A673 (cell line): ENCODE results near the gene NUDT5.

Experiments used
- CTCF ChIP-seq: fragments of 300-800, 200-600 bp; sonication (generic); conservative IDR thresholded peaks from 2 replicates; pipeline ENCODE4 v1.5.1; 2017; ENCODE audit warnings: low read depth, mild to moderate bottlenecking, antibody characterized with exemption, low read length, moderate library complexity, mixed read lengths
- EZH2 ChIP-seq: fragments of 200-600 bp; sonication (generic); IDR thresholded peaks from 2 replicates; pipeline ENCODE4 v1.6.1; 2017; ENCODE audit warnings: borderline replicate concordance, low read depth, mild to moderate bottlenecking, mixed read lengths, antibody characterized with exemption, low read length; ENCODE audit not compliant: poor library complexity, severe bottlenecking

GRCh38 chr10:12202226-12202625, 6.5 kb upstream of the NUDT5 start:
- TF ChIP-seq CTCF, result no peak
- TF ChIP-seq EZH2, result no peak
